Trophoblast cell (in vitro differentiated cells and primary cell): ENCODE results near the gene CARD19.

Source experiments
- DNase-seq, 2 donors: peaks; one replicate each; pipeline ENCODE4 v3.0.0-alpha.2; 2016
- H2AFZ ChIP-seq: 2 replicates; pipeline ENCODE4 v1.6.1; 2013; ENCODE audit warnings: low read length, moderate library complexity, mild to moderate bottlenecking; ENCODE audit not compliant: insufficient read depth, poor library complexity
- H2AK5ac ChIP-seq: 2 replicates; pipeline ENCODE4 v1.6.1; 2013; ENCODE audit warnings: mild to moderate bottlenecking, low read length
- H2BK120ac ChIP-seq: 2 replicates; pipeline ENCODE4 v1.6.1; 2013; ENCODE audit warnings: low read length, mild to moderate bottlenecking, moderate library complexity; ENCODE audit not compliant: insufficient read depth, poor library complexity
- H2BK12ac ChIP-seq: 2 replicates; pipeline ENCODE4 v1.6.1; 2013; ENCODE audit warnings: mild to moderate bottlenecking, low read length, moderate library complexity
- H2BK5ac ChIP-seq: 2 replicates; pipeline ENCODE4 v1.6.1; 2013; ENCODE audit warnings: low read length, low read depth, moderate library complexity, mild to moderate bottlenecking; ENCODE audit not compliant: poor library complexity
- H3K14ac ChIP-seq: 2 replicates; pipeline ENCODE4 v1.6.1; 2013; ENCODE audit warnings: mild to moderate bottlenecking, low read length
- H3K18ac ChIP-seq: 2 replicates; pipeline ENCODE4 v1.6.1; 2013; ENCODE audit warnings: mild to moderate bottlenecking, low read length
- H3K23ac ChIP-seq: 2 replicates; pipeline ENCODE4 v1.6.1; 2013; ENCODE audit warnings: low read length
- H3K27ac ChIP-seq: 2 replicates; pipeline ENCODE4 v1.5.1; 2013; ENCODE audit warnings: low read depth, mild to moderate bottlenecking, inconsistent platforms, low read length, moderate library complexity
- H3K27me3 ChIP-seq: 2 replicates; pipeline ENCODE4 v1.6.1; 2013; ENCODE audit warnings: inconsistent platforms, mild to moderate bottlenecking, low read length, moderate library complexity; ENCODE audit not compliant: insufficient read depth
- H3K36me3 ChIP-seq, 2 experiments: 1 replicate in 1 of 2; 2 replicates in 1 of 2; pipeline ENCODE4 v1.6.1; 2013; ENCODE audit warnings: low read length in 2 of 2, mild to moderate bottlenecking in 2 of 2, moderate library complexity in 1 of 2; ENCODE audit not compliant: insufficient read depth in 2 of 2, control insufficient read depth in 1 of 2
- H3K4ac ChIP-seq: 2 replicates; pipeline ENCODE4 v1.6.1; 2013; ENCODE audit warnings: low read depth, mild to moderate bottlenecking, low read length, moderate library complexity
- H3K4me1 ChIP-seq, 2 experiments: 1 replicate in 1 of 2; 2 replicates in 1 of 2; pipeline ENCODE4 v1.6.1; 2013; ENCODE audit warnings: low read length in 2 of 2, mild to moderate bottlenecking in 2 of 2, moderate library complexity in 1 of 2; ENCODE audit not compliant: insufficient read depth in 2 of 2, control insufficient read depth in 1 of 2
- H3K4me2 ChIP-seq: 2 replicates; pipeline ENCODE4 v1.6.1; 2013; ENCODE audit warnings: inconsistent platforms, mild to moderate bottlenecking, low read length, moderate library complexity
- H3K4me3 ChIP-seq: 2 replicates; pipeline ENCODE4 v1.5.1; 2013; ENCODE audit warnings: mild to moderate bottlenecking, low read depth, low read length, inconsistent platforms
- H3K79me1 ChIP-seq: one replicate; pipeline ENCODE4 v1.6.1; 2013; ENCODE audit warnings: low read length
- H3K79me2 ChIP-seq: 2 replicates; pipeline ENCODE4 v1.6.1; 2013; ENCODE audit warnings: low read length, mild to moderate bottlenecking; ENCODE audit not compliant: control insufficient read depth, insufficient read depth, poor library complexity
- H3K9ac ChIP-seq: 2 replicates; pipeline ENCODE4 v1.6.1; 2013; ENCODE audit warnings: mild to moderate bottlenecking, low read length
- H3K9me3 ChIP-seq: 2 replicates; pipeline ENCODE4 v1.6.1; 2013; ENCODE audit warnings: low read depth, mild to moderate bottlenecking, control low read depth, inconsistent platforms, low read length; ENCODE audit not compliant: insufficient read depth
- H4K12ac ChIP-seq: 2 replicates; pipeline ENCODE4 v1.6.1; 2013; ENCODE audit warnings: low read depth, mild to moderate bottlenecking, low read length, moderate library complexity
- H4K8ac ChIP-seq: 2 replicates; pipeline ENCODE4 v1.6.1; 2013; ENCODE audit warnings: low read depth, mild to moderate bottlenecking, low read length, moderate library complexity
- H4K91ac ChIP-seq: one replicate; pipeline ENCODE4 v1.6.1; 2013; ENCODE audit warnings: low read depth, mild to moderate bottlenecking, low read length, moderate library complexity
- WGBS: extraction: QIAGEN DNeasy Blood & Tissue Kit; methylation state at CpG from one replicate; pipeline ENCODE4 v1.1.7; 2013; ENCODE audit warnings: missing lambda C conversion rate; ENCODE audit not compliant: insufficient read length, insufficient coverage; ENCODE audit errors: extremely low coverage; 5-methylcytosine and 5-hydroxymethylcytosine counted together

Gene CARD19

DNA sequence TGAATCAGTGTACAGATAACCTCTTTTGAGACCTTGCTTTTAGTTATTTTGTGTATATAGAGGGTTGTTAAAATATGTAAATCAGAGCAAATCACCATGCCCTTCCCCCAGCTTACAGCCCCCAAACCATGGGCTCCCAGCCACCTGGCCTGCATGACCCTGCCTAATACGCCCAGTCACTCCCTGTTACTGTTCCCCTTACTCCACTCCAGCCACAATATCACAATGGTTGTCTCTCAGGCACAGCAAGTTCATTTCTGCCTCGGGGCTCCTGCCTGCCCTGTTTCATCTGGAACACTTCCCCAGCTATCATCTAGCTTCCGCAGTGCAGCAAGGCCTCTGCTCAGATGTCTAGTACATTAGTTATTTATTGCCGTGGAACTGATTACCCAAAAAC lies 5.0 kb upstream of the CARD19 start:
- WGBS = no CpG with 5 or more reads among the region's 4 CpGs

DNA sequence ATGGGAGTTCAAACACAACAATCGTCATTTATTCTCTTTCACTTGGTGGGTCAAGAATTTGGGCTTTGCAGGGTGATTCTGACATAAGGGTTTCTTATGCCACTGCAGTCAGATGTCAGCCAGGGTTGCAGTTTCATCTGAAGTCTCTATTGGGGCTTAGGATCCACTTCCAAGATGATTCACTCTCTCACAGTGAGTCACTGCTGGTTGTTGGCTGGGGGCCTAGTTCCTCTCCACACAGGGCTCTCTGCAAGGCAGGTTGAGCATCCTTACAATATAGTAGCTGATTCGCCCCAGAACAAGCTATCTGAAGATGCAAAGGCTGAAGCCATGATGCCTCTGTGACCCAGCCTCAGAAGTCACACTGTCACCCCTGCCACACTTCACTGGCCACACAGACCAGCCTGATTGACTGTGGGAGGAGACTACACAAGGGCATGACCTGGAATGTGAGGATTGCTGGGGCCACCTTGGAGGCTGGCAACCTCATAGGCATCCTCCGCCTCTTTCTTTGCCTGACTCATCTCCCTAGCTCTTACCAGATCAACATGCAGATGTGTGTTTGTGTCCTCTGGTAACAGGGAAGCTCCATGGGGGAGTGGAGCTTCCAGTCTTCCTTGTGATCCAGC lies 4.5 kb upstream of the CARD19 start:
- H3K36me3 ChIP-seq = no peaks in the 10 kb centered on the region
- no peak overlapping the region for H3K23ac ChIP-seq
- no peak overlapping the region for H3K14ac ChIP-seq
- H2AK5ac ChIP-seq = no peak overlapping the region
- H3K4me2 ChIP-seq = no peak overlapping the region
- H3K9ac ChIP-seq = no peak overlapping the region
- H2BK12ac ChIP-seq = no peak overlapping the region
- DNase-seq = peak in 1 of 2 donors; percentile 38
- no CpG with 5 or more reads among the region's 3 CpGs for WGBS
- H3K4me3 ChIP-seq = no peak overlapping the region
- peaks cover 3% of the 10 kb centered on the region for H3K79me2 ChIP-seq
- H3K4ac ChIP-seq = no peak overlapping the region
- H4K91ac ChIP-seq = no peak overlapping the region
- no peak overlapping the region for H2BK120ac ChIP-seq
- H3K27me3 ChIP-seq = no peaks in the 10 kb centered on the region
- no peak overlapping the region for H2BK5ac ChIP-seq
- H4K8ac ChIP-seq = no peak overlapping the region
- H3K9me3 ChIP-seq = peaks cover 2% of the 10 kb centered on the region
- H3K27ac ChIP-seq = no peak overlapping the region
- peaks cover 13% of the 10 kb centered on the region for H3K79me1 ChIP-seq
- no peak overlapping the region for H4K12ac ChIP-seq
- H3K4me1 ChIP-seq = peaks cover 7 to 9% of the 10 kb centered on the region in 2 experiments
- no peak overlapping the region for H3K18ac ChIP-seq
- H2AFZ ChIP-seq = no peak overlapping the region

More for the DNA sequence above, 5.0 kb upstream of the CARD19 start:
- Histone ChIP-seq H3K23ac (no peak overlapping the region), H3K4me3 (no peak overlapping the region), H3K9ac (no peak overlapping the region), H3K27me3 (no peaks in the 10 kb centered on the region), H4K8ac (no peak overlapping the region), H3K4me1 (peaks cover 6 to 8% of the 10 kb centered on the region in 2 experiments), H3K14ac (no peak overlapping the region), H3K4me2 (no peak overlapping the region), H3K79me2 (peaks cover 3% of the 10 kb centered on the region), H3K4ac (no peak overlapping the region), H4K91ac (no peak overlapping the region), H2BK5ac (no peak overlapping the region), H2AFZ (no peak overlapping the region), H2BK120ac (no peak overlapping the region), H3K18ac (no peak overlapping the region), H3K36me3 (no peaks in the 10 kb centered on the region), H3K79me1 (peaks cover 9% of the 10 kb centered on the region), H3K9me3 (peaks cover 2% of the 10 kb centered on the region), H2BK12ac (no peak overlapping the region), H2AK5ac (no peak overlapping the region), H3K27ac (no peak overlapping the region), H4K12ac (no peak overlapping the region)
- no peak for DNase-seq

DNA sequence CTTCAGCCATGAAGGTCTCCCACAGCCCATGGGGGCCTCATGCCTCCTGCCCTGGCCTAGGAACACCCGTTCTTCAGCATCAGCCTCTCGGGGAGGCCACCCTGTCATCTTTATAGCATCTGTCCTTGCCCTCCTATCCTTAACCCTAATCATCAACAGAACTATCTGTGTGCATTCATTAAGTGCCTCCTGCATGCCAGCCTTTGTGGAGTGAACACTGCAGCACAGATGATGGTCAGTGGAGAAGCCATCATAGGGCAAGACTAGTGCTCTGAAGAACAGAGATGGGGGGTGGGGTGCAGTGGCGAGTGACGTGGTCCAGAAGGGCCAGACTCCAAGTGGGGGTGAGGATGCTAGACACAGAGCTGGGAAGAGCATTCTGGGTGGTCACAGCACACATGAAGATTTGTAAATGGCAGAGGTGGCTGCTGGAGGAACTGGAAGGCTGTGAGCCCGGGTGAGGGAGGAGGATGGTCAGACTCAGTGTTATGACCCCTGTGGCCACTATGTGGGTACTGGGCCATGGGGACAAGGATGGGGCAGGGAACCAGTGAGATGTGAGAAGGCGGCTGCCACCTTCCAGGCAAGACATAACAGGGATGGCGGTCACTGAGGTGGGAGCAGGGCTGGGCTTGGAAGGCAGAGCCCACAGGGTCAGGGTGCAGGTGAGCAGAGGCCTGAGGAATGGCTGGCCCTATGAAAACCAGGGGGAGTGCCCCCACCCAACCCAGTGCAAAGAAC lies 3.6 kb upstream of the CARD19 start:
- Histone ChIP-seq H2BK120ac (no peak overlapping the region), H2BK5ac (no peak overlapping the region), H3K79me1 (peaks cover 13% of the 10 kb centered on the region), H4K12ac (no peak overlapping the region), H3K18ac (no peak overlapping the region), H3K4me3 (peak overlapping the region; percentile 27), H3K9ac (no peak overlapping the region), H2BK12ac (no peak overlapping the region), H2AK5ac (no peak overlapping the region), H4K91ac (no peak overlapping the region), H3K4me1 (peaks cover 12 to 14% of the 10 kb centered on the region in 2 experiments), H3K23ac (no peak overlapping the region), H3K4me2 (no peak overlapping the region), H3K36me3 (no peaks in the 10 kb centered on the region), H2AFZ (no peak overlapping the region), H3K9me3 (peaks cover 2% of the 10 kb centered on the region), H3K27ac (no peak overlapping the region), H3K79me2 (peaks cover 4% of the 10 kb centered on the region), H3K14ac (no peak overlapping the region), H3K27me3 (no peaks in the 10 kb centered on the region), H4K8ac (no peak overlapping the region), H3K4ac (no peak overlapping the region)
- WGBS = no CpG with 5 or more reads among the region's 7 CpGs
- no peak for DNase-seq

DNA sequence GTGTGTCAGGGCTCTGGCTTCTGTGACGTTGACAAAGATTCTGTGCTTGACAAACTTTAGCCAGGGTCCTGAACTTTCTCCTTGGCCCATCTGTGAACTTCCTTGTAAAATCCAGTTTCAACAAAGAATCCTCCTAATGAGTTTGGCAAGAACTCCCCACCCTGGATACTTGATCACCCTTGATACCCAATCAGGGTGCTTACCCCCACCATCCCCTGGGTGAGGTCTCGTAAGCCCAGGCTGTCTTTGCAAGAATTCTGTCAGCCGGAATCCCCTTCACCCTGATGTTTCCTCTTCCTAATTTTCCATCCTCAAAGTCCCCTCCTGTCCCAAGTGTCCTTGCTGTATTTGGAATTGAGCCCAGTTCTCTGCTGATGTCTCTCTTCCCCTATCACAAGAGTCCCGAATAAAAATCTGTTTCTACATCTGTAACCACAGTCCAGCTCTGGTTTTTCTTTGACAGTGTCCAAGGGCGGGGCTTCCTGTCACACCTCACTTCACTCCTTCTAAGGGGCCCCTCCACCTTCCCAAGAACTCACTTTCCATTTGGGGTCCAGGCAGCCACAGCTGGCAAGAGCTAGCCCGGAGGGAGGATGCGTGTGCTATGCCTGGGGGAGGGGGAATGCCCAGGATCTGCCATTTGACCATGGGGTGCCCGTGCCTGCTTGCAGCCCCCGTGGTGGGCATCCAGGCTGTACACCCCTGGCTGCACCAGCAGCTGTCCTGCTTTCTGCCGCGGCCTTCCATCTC lies 2.7 kb upstream of the CARD19 start:
- peaks cover 14 to 18% of the 10 kb centered on the region in 2 experiments for H3K4me1 ChIP-seq
- H2BK120ac ChIP-seq = no peak overlapping the region
- no peak for DNase-seq
- H3K18ac ChIP-seq = no peak overlapping the region
- no peaks in the 10 kb centered on the region for H3K36me3 ChIP-seq
- no peak overlapping the region for H3K27ac ChIP-seq
- no peak overlapping the region for H3K9ac ChIP-seq
- no peak overlapping the region for H2AFZ ChIP-seq
- H2BK12ac ChIP-seq = no peak overlapping the region
- no peak overlapping the region for H4K91ac ChIP-seq
- no peak overlapping the region for H3K14ac ChIP-seq
- no peak overlapping the region for H4K8ac ChIP-seq
- H3K79me1 ChIP-seq = peaks cover 13% of the 10 kb centered on the region
- H3K27me3 ChIP-seq = no peaks in the 10 kb centered on the region
- H3K4me3 ChIP-seq = no peak overlapping the region
- no peak overlapping the region for H3K4ac ChIP-seq
- no peak overlapping the region for H2BK5ac ChIP-seq
- no peak overlapping the region for H3K23ac ChIP-seq
- WGBS = no CpG with 5 or more reads among the region's 11 CpGs
- no peak overlapping the region for H4K12ac ChIP-seq
- peaks cover 2% of the 10 kb centered on the region for H3K9me3 ChIP-seq
- H3K4me2 ChIP-seq = no peak overlapping the region
- H2AK5ac ChIP-seq = no peak overlapping the region
- peaks cover 4% of the 10 kb centered on the region for H3K79me2 ChIP-seq
